MM.1S (cell line): ENCODE measurements around the gene ATP8B2.
"Not testable (repeated sequence)": the region's sequence is repeated elsewhere in the genome, so short reads cannot be mapped to it uniquely, and the experiment has no call there.

ENCODE experiments used
- DNase-seq: peaks from one replicate; pipeline ENCODE4 v3.0.0-alpha.2; 2015
- H2AFZ ChIP-seq: fragments of 300-600 bp; sonication (generic); 2 replicates; pipeline ENCODE4 v1.6.0; 2016; ENCODE audit warnings: antibody characterized with exemption, low read length
- H3F3A ChIP-seq: fragments of 300-600 bp; sonication (generic); 2 replicates; pipeline ENCODE4 v1.6.1; 2016; ENCODE audit warnings: mild to moderate bottlenecking, antibody characterized with exemption, low read length, moderate library complexity, mixed read lengths; ENCODE audit not compliant: insufficient read depth
- H3K27ac ChIP-seq: fragments of 300-600 bp; sonication (generic); 2 replicates; pipeline ENCODE4 v1.5.1; 2016; ENCODE audit warnings: mild to moderate bottlenecking, low read length
- H3K27me3 ChIP-seq: fragments of 300-600 bp; sonication (generic); replicated peaks from 2 replicates; pipeline ENCODE4 v1.6.0; 2016; ENCODE audit warnings: low read length; ENCODE audit not compliant: insufficient read depth
- H3K36me3 ChIP-seq: fragments of 300-600 bp; sonication (generic); replicated peaks from 2 replicates; pipeline ENCODE4 v1.6.1; 2016; ENCODE audit warnings: mild to moderate bottlenecking, low read length, mixed read lengths; ENCODE audit not compliant: insufficient read depth
- H3K4me1 ChIP-seq: fragments of 300-600 bp; sonication (generic); 2 replicates; pipeline ENCODE4 v1.6.1; 2016; ENCODE audit warnings: low read length, mixed read lengths
- H3K4me2 ChIP-seq: fragments of 300-600 bp; sonication (generic); 2 replicates; pipeline ENCODE4 v1.6.0; 2016; ENCODE audit warnings: low read depth, low read length
- H3K4me3 ChIP-seq: fragments of 300-600 bp; sonication (generic); 2 replicates; pipeline ENCODE4 v1.5.1; 2016; ENCODE audit warnings: low read length, mixed read lengths
- H3K79me2 ChIP-seq: fragments of 300-600 bp; sonication (generic); 2 replicates; pipeline ENCODE4 v1.6.1; 2016; ENCODE audit warnings: mixed run types, low read length, mixed read lengths
- H3K9ac ChIP-seq: fragments of 300-600 bp; sonication (generic); 2 replicates; pipeline ENCODE4 v1.6.1; 2016; ENCODE audit warnings: low read length, mixed read lengths
- H3K9me2 ChIP-seq: fragments of 300-600 bp; sonication (generic); replicated peaks from 2 replicates; pipeline ENCODE4 v1.6.1; 2016; ENCODE audit warnings: mild to moderate bottlenecking, low read length, mixed read lengths; ENCODE audit not compliant: insufficient read depth
- H3K9me3 ChIP-seq: fragments of 300-600 bp; sonication (generic); replicated peaks from 2 replicates; pipeline ENCODE4 v1.6.1; 2016; ENCODE audit warnings: mild to moderate bottlenecking, low read length, mixed read lengths; ENCODE audit not compliant: insufficient read depth
- H4K20me1 ChIP-seq: fragments of 300-600 bp; sonication (generic); 2 replicates; pipeline ENCODE4 v1.6.1; 2016; ENCODE audit warnings: mild to moderate bottlenecking, low read length, moderate library complexity, mixed read lengths; ENCODE audit not compliant: insufficient read depth
- CTCF ChIP-seq: fragments of 300-600 bp; sonication (generic); IDR thresholded peaks from 2 replicates; pipeline ENCODE4 v1.5.1; 2016; ENCODE audit warnings: antibody characterized with exemption, low read length, mixed read lengths
- EZH2 ChIP-seq: fragments of 300-600 bp; sonication (generic); optimal IDR thresholded peaks from 2 replicates; pipeline ENCODE3; 2017; ENCODE audit warnings: low read depth, mild to moderate bottlenecking, antibody characterized with exemption, low read length, mixed read lengths
- EZH2phosphoT487 ChIP-seq: fragments of 300-600 bp; sonication (generic); IDR thresholded peaks from 2 replicates; pipeline ENCODE4 v1.6.1; 2018; ENCODE audit warnings: antibody characterized with exemption, low read length

Gene ATP8B2

GRCh38 chr1:154361357-154361756 lies 36.0 kb downstream of the ATP8B2 start:
- Histone ChIP-seq H3K27ac (no peak overlapping the region), H3K4me3 (no peak overlapping the region), H3K9me3 (no peaks in the 10 kb centered on the region), H3K9me2 (no peaks in the 10 kb centered on the region), H2AFZ (no peak overlapping the region), H3K9ac (no peak overlapping the region), H3K27me3 (no peaks in the 10 kb centered on the region), H3K4me1 (no peaks in the 10 kb centered on the region), H3K36me3 (no peaks in the 10 kb centered on the region), H3K79me2 (no peaks in the 10 kb centered on the region), H3F3A (no peaks in the 10 kb centered on the region), H4K20me1 (no peaks in the 10 kb centered on the region), H3K4me2 (no peak overlapping the region)
- TF ChIP-seq EZH2 (no peak), EZH2phosphoT487 (no peak), CTCF (no peak)
- DNase-seq: no peak

- no peak overlapping the region for H3K4me2 ChIP-seq
- H3F3A ChIP-seq: no peaks in the 10 kb centered on the region
- no peaks in the 10 kb centered on the region for H3K27me3 ChIP-seq
- DNase-seq: no peak
- H3K4me3 ChIP-seq: no peak overlapping the region
- no peaks in the 10 kb centered on the region for H3K79me2 ChIP-seq
- H3K9me3 ChIP-seq: no peaks in the 10 kb centered on the region
- H3K36me3 ChIP-seq: no peaks in the 10 kb centered on the region
- H3K4me1 ChIP-seq: no peaks in the 10 kb centered on the region
- no peak overlapping the region for H2AFZ ChIP-seq
- TF ChIP-seq CTCF (no peak), EZH2phosphoT487 (no peak), EZH2 (no peak)
- no peaks in the 10 kb centered on the region for H4K20me1 ChIP-seq
- no peak overlapping the region for H3K9ac ChIP-seq
- H3K27ac ChIP-seq: no peak overlapping the region
- no peaks in the 10 kb centered on the region for H3K9me2 ChIP-seq
These were observed 46.1 kb downstream of the ATP8B2 start for GRCh38 chr1:154371436-154371835.

- not testable (repeated sequence) for H3K4me2 ChIP-seq, H3K9me3 ChIP-seq, H3K4me1 ChIP-seq, DNase-seq, H3F3A ChIP-seq, H3K4me3 ChIP-seq, H3K79me2 ChIP-seq, H2AFZ ChIP-seq, H3K9ac ChIP-seq, H3K36me3 ChIP-seq, H3K27me3 ChIP-seq, H4K20me1 ChIP-seq, H3K9me2 ChIP-seq, H3K27ac ChIP-seq
These were observed 48.5 kb downstream of the ATP8B2 start for GRCh38 chr1:154373777-154374357.

GRCh38 chr1:154379301-154379700 lies 54.0 kb downstream of the ATP8B2 start:
- Histone ChIP-seq H3K79me2 (no peaks in the 10 kb centered on the region), H3K4me2 (no peak overlapping the region), H3K9ac (no peak overlapping the region), H3K36me3 (no peaks in the 10 kb centered on the region), H3K27me3 (no peaks in the 10 kb centered on the region), H3K4me1 (no peaks in the 10 kb centered on the region), H3K9me2 (no peaks in the 10 kb centered on the region), H4K20me1 (no peaks in the 10 kb centered on the region), H3F3A (no peaks in the 10 kb centered on the region), H3K27ac (no peak overlapping the region), H2AFZ (no peak overlapping the region), H3K4me3 (no peak overlapping the region), H3K9me3 (no peaks in the 10 kb centered on the region)
- DNase-seq: no peak
- TF ChIP-seq EZH2phosphoT487: no peak
- no peak for TF ChIP-seq CTCF
- no peak for TF ChIP-seq EZH2
